Measurements from ENCODE around the gene SNTG2. TPM values are rescaled to one million over a fixed set of nuclear protein-coding genes. Genes with fewer than 3 reads are reported as not detected.

SNTG2 gene
- total RNA-seq, 1 donor from 2014 or later, result 23.2 TPM

DNA sequence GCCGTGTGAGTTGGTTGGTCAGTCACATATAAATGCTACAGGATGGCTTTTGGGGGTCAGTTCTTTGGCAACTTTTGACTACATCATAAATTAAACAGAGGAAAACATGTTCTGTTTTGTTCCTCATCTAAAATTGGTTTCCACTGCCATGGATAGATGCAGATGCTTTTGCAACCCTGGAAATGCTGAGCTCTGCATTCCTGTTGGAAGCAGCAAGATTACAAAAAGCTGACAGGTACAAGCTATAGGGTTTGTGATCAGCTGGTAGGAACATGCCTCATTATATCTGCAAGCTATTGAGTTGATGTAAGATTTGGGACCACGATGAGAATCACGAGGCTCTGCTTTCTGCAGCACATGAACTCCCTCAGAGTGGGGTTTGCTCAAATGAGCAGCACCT lies 255.2 kb downstream of the SNTG2 start:
- DNase-seq (ENCODE audit: low spot score), result no peak
- peaks cover under 1% of the 10 kb centered on the region for H3K36me3 Mint-ChIP-seq (ENCODE audit: low read depth, unreplicated experiment)
- H3K4me3 Mint-ChIP-seq (ENCODE audit: unreplicated experiment), result no peak overlapping the region
- no peaks in the 10 kb centered on the region for H3K27me3 Mint-ChIP-seq (ENCODE audit: unreplicated experiment)
- no peaks in the 10 kb centered on the region for H3K9me3 Mint-ChIP-seq (ENCODE audit: unreplicated experiment)
- H3K4me1 Mint-ChIP-seq (ENCODE audit: unreplicated experiment), result no peaks in the 10 kb centered on the region
- H3K27ac Mint-ChIP-seq (ENCODE audit: unreplicated experiment), result no peak overlapping the region
- TF ChIP-seq, protein P1, sequence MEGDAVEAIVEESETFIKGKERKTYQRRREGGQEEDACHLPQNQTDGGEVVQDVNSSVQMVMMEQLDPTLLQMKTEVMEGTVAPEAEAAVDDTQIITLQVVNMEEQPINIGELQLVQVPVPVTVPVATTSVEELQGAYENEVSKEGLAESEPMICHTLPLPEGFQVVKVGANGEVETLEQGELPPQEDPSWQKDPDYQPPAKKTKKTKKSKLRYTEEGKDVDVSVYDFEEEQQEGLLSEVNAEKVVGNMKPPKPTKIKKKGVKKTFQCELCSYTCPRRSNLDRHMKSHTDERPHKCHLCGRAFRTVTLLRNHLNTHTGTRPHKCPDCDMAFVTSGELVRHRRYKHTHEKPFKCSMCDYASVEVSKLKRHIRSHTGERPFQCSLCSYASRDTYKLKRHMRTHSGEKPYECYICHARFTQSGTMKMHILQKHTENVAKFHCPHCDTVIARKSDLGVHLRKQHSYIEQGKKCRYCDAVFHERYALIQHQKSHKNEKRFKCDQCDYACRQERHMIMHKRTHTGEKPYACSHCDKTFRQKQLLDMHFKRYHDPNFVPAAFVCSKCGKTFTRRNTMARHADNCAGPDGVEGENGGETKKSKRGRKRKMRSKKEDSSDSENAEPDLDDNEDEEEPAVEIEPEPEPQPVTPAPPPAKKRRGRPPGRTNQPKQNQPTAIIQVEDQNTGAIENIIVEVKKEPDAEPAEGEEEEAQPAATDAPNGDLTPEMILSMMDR (IDR thresholded peaks at IDR 0.05; ENCODE audit: unreplicated experiment), result no peak

DNA sequence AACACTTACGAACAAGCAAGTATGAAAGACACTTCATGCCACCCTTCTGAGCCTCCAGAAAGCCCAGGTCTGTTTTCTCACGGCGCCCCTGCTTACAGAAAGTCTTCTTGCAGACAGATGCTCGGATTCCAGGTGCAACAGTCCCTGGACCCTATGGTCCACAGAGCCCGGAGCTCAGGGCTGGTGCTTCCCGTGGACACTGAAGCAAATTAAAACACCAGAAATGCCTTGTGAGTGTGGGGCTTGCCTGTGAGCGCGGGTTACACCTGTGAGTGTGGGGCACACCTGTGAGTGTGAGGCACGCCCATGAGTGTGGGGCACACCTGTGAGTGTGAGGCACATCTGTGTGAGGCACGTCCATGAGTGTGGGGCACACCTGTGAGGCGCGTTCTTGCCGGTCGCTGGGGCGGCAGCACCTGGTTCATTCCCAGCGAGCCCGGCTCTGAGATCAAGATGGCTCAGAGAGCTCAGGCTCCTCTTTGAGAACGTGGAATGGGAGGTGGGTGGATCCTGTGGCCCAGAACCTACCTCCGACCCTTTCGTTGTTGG lies 257.4 kb downstream of the SNTG2 start:
- no peak overlapping the region for H3K4me3 Mint-ChIP-seq (ENCODE audit: unreplicated experiment)
- no peaks in the 10 kb centered on the region for H3K9me3 Mint-ChIP-seq (ENCODE audit: unreplicated experiment)
- no peak overlapping the region for H3K27ac Mint-ChIP-seq (ENCODE audit: unreplicated experiment)
- no peaks in the 10 kb centered on the region for H3K27me3 Mint-ChIP-seq (ENCODE audit: unreplicated experiment)
- DNase-seq (ENCODE audit: low spot score), result no peak
- peaks cover 10% of the 10 kb centered on the region for H3K36me3 Mint-ChIP-seq (ENCODE audit: low read depth, unreplicated experiment)
- H3K4me1 Mint-ChIP-seq (ENCODE audit: unreplicated experiment), result no peaks in the 10 kb centered on the region
- TF ChIP-seq, protein P1 (IDR thresholded peaks at IDR 0.05; ENCODE audit: unreplicated experiment), result no peak

DNA sequence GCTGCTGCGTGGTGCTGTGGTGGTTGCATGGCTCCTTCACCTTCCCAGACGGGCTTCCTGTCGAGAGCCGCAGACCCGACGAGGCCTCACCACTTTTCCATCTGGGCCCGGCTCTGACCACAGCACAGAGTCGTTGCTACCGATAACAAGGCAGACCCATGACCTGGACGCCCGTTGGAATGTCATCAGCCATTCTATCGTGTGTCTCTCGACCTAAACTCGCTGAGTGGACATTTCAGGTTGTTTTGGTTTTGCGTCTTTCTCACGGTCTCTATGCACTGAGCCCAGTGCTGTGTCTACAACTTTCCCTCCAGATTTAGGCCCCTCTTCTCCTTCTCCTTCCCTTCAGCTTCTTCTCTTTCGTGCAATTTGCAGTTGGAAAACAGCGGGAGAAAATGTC lies 257.9 kb downstream of the SNTG2 start:
- Mint-ChIP-seq H3K36me3 (ENCODE audit: low read depth, unreplicated experiment) (peaks cover 10% of the 10 kb centered on the region), H3K27ac (ENCODE audit: unreplicated experiment) (no peak overlapping the region), H3K9me3 (ENCODE audit: unreplicated experiment) (no peaks in the 10 kb centered on the region), H3K4me3 (ENCODE audit: unreplicated experiment) (no peak overlapping the region), H3K27me3 (ENCODE audit: unreplicated experiment) (no peaks in the 10 kb centered on the region), H3K4me1 (ENCODE audit: unreplicated experiment) (no peaks in the 10 kb centered on the region)
- TF ChIP-seq, protein P1 (IDR thresholded peaks at IDR 0.05; ENCODE audit: unreplicated experiment), result no peak
- DNase-seq (ENCODE audit: low spot score), result no peak

GRCh38 chr2:1209246-1209645 lies 258.6 kb downstream of the SNTG2 start:
- no peaks in the 10 kb centered on the region for H3K27me3 Mint-ChIP-seq (ENCODE audit: unreplicated experiment)
- no peaks in the 10 kb centered on the region for H3K4me1 Mint-ChIP-seq (ENCODE audit: unreplicated experiment)
- no peaks in the 10 kb centered on the region for H3K9me3 Mint-ChIP-seq (ENCODE audit: unreplicated experiment)
- peaks cover 15% of the 10 kb centered on the region for H3K36me3 Mint-ChIP-seq (ENCODE audit: low read depth, unreplicated experiment)
- no peak overlapping the region for H3K4me3 Mint-ChIP-seq (ENCODE audit: unreplicated experiment)
- no peak for DNase-seq (ENCODE audit: low spot score)
- H3K27ac Mint-ChIP-seq (ENCODE audit: unreplicated experiment), result no peak overlapping the region
- TF ChIP-seq, protein P1 (IDR thresholded peaks at IDR 0.05; ENCODE audit: unreplicated experiment), result no peak

- Mint-ChIP-seq H3K27ac (ENCODE audit: unreplicated experiment) (no peak overlapping the region), H3K4me3 (ENCODE audit: unreplicated experiment) (no peak overlapping the region), H3K36me3 (ENCODE audit: low read depth, unreplicated experiment) (peaks cover 17% of the 10 kb centered on the region), H3K4me1 (ENCODE audit: unreplicated experiment) (no peaks in the 10 kb centered on the region), H3K27me3 (ENCODE audit: unreplicated experiment) (no peaks in the 10 kb centered on the region), H3K9me3 (ENCODE audit: unreplicated experiment) (no peaks in the 10 kb centered on the region)
- DNase-seq (ENCODE audit: low spot score), result no peak
- TF ChIP-seq, protein P1 (IDR thresholded peaks at IDR 0.05; ENCODE audit: unreplicated experiment), result no peak
Observed at GRCh38 chr2:1209761-1210160, 259.1 kb downstream of the SNTG2 start.

Data from endothelial cell (in vitro differentiated cells).